Esophagus muscularis mucosa (tissue), 3 donors: ENCODE measurements around the gene ZNF511.

Experiments
- POLR2A ChIP-seq: fragments of 450-650 bp; IDR thresholded peaks from one replicate; pipeline ENCODE4 v1.6.1; 2017; ENCODE audit warnings: antibody characterized with exemption, moderate library complexity, mild to moderate bottlenecking, low read depth
- TF ChIP-seq, protein P1 (sequence below), 3 experiments: fragments of 200-600 bp in 2 of 3; fragments of 450-650 bp in 1 of 3; sonication (generic) in 2 of 3; IDR thresholded peaks; one replicate each; pipeline ENCODE4 v1.5.1; 2017 to 2019; ENCODE audit warnings: antibody characterized with exemption in 3 of 3, mild to moderate bottlenecking in 2 of 3, moderate library complexity in 1 of 3

- TF ChIP-seq POLR2A = no peak
- TF ChIP-seq, protein P1, sequence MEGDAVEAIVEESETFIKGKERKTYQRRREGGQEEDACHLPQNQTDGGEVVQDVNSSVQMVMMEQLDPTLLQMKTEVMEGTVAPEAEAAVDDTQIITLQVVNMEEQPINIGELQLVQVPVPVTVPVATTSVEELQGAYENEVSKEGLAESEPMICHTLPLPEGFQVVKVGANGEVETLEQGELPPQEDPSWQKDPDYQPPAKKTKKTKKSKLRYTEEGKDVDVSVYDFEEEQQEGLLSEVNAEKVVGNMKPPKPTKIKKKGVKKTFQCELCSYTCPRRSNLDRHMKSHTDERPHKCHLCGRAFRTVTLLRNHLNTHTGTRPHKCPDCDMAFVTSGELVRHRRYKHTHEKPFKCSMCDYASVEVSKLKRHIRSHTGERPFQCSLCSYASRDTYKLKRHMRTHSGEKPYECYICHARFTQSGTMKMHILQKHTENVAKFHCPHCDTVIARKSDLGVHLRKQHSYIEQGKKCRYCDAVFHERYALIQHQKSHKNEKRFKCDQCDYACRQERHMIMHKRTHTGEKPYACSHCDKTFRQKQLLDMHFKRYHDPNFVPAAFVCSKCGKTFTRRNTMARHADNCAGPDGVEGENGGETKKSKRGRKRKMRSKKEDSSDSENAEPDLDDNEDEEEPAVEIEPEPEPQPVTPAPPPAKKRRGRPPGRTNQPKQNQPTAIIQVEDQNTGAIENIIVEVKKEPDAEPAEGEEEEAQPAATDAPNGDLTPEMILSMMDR (IDR thresholded peaks at IDR 0.05) = no peak
Measured at GRCh38 chr10:133268532-133268931, 40.2 kb upstream of the ZNF511 start.
